CD4-positive, alpha-beta T cell treated with Interleukin-15 for 1 hour (primary cell): ENCODE measurements around the gene ZFAND6.
A peak's percentile ranks its signal among the peaks of the same experiment; 100 is the strongest.

ENCODE experiments used
- DNase-seq: peaks from one replicate; pipeline ENCODE4 v3.0.0-alpha.2; 2020

Gene ZFAND6

DNA sequence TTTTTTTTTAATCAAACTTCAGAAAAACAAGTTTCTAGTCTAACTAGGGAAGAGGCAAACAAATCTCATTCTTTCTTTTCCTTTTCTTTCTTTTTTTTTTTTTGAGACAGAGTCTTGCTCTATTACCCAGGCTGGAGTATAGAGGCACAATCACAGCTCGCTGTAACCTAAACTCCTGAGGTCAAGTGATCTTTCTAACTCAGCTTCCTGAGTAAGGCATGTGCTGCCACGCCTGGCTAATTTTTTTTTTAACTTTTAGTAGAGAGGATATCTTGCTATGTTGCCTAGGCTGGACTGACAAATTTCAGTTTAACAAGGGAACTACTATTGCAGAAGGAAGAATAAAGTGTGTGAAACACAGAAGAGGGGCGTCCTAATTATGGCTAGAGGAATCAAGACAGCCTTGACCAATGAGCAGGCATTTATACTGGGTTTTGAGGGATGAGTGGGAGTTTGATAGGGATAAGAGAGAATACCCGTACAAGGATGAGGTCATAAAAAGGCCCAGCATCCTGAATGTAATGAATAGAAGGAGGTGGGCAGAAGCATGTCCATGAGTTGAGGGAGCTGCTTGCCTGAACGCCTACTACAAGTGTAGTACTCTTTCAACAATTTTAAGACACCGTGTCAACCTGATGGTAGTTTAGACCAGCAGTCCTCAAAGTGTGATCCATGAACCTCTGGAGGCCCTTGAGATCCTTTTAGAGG, 6.7 kb upstream of the ZFAND6 start:
- no peak for DNase-seq

DNA sequence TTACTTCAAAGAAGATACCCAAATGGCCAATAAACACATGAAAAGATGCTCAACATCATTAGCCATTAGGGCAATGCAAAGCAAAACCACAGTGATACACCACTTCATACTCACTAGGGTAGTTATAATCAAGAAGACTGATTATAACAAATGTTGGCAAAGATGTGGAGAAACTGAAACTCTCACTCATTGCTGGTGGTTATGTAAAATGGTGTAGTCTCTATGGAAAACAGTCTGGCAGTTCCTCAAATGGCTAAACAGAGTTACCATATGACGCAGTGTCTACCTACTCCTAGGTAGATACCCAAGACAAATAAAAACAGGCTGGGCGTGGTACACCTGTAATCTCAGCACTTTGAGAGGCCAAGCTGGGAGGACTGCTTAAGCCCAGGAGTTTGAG, 3.5 kb upstream of the ZFAND6 start:
- no peak for DNase-seq

DNA sequence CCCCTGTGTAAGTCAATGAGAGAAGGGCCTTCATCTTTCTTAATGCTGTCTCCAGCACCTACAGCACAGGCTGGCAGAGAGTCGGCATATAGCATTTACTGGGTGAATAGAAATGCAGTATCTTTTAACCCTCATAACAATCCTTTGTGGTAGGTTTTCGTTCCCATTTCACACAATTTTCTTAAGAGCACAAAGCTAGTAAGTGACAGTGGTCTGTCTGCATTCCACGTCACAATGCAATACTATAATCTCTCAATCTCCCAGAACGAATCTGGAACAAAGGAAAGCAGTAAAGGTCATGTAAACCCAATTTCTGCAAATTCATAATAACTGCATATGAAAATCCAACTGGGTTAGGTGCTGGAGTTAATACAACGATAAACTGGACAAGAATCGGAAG, 1.4 kb upstream of the ZFAND6 start:
- no peak for DNase-seq

DNA sequence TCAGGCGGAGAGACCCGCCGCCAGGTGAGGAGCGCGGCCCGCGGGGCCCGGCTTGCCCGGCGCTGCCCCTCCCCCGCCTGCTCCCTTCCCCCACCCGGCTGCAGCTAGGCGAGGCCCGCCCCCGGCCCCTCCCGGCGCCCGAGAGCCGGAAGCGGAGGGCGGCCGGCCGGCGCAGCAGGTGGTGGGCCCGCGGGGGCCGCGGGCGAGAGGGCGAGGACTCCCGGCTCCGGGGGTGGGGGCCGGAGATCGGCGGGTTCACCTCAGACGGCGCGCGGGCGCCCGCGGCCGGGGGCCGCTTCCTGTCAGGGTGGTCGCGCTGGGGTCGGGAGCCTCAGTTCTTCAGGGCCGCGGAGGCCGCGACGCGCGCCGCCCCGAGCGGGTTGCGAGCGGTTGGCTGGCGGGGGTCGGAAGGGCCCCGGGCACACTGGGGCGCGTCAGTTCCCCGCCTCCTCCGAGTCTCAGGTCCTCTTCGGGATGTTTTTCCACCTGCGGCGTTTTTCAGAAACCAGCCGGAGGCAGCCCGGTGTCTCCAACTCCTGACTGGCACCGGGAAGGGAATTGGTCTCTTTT, 395 bp downstream of the ZFAND6 start:
- DNase-seq = no peak

DNA sequence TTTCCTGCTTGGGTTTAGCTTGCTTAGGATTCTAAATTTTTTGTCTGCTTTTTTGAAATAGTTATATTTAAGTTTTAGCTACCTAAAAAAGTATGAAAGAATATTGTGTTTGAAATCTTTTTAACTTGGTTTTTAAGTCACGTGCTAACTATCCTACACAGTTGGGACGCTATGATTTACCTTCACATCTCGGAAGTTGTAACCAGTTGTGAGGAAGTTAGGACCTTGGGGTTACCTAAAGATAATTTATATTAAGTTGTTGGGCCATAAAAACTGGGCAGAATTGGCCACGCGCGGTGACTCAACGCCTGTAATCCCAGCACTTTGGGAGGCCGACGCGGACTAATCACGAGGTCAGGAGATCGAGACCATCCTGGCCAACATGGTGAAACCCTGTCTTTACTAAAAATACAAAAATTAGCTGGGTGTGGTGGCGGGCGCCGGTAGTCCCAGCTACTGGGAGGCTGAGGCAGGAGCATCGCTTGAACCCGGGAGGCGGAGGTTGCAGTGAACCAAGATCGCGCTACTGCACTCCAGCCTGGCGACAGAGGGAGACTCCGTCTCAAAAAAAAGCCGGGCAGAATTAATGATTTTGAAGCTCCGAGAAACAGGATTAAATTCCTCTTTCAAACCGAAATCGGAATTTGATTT, 1.0 kb downstream of the ZFAND6 start:
- DNase-seq = peak; percentile 21

DNA sequence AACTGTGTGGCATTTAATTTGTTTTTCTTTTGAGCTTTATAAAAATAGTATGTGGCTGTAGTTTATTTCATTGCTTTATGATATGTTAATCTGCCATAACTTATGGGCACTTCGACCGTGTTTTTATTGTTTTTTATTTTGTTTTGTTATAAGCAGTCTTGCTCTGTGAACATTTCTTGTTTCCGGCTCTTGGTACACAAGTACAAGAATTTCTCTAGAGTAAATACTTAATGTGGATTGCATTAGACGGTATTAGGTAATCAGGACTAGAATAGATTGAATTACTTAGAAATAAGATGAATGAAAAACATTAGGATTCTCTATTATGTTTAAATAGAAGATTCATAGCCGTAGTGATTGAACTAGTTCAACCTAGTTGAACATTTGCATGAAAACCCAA, 2.1 kb downstream of the ZFAND6 start:
- no peak for DNase-seq

DNA sequence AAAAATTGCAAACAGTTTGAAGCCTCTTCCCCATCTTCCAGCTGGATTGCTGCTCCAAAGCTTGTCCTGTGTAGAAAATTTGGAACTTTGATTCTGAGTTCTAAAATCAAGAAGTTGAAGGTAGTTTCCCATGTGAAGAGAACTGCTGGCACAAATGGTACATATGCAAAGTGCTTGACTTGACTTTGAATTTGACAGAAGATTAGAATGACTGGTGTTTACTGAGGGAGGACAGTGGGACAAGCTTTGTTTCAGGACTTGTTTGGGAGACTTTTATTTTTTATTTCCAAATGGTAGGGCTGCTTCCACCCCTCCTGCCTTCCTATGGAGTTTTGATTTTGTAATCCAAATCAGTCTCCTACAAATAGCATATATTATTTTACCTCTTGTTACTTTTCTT, 7.4 kb downstream of the ZFAND6 start:
- no peak for DNase-seq

DNA sequence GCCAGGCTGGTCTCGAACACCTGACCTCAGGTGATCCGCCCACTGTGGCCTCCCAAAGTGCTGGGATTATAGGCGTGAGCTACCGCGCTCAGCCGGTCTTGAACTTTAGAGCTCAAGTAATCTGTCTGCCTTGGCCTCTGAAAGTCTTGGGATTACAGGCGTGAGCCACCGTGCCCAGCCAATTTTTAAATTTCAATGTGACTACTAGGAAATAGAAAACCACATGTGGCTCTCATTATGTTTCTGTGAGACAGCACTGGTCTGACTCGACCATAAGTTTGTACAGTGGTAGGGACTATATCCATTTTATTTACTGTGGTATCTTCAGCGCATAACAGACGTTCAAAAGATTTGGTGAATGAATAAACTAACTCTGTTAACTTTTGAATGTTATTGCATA, 9.1 kb downstream of the ZFAND6 start:
- DNase-seq = no peak

DNA sequence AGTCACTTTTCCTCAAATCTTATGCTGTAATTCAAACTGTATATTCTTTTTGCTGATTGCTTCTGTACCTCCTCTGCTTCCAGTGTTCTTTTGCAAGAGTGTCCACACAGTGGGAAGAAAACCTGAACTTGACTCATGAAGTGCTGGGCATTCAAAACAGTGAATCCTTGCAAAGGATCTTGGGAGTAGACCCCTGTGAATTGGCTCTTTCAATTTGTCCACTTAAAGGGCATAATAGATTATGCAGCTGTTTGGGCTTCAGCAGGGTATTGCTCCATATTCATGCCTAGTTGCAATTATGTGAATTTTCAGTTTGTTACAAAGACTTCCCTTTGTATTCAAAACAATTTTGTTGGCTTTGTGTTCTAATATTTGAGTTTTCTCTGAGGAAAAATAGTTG, 11.4 kb downstream of the ZFAND6 start:
- no peak for DNase-seq

DNA sequence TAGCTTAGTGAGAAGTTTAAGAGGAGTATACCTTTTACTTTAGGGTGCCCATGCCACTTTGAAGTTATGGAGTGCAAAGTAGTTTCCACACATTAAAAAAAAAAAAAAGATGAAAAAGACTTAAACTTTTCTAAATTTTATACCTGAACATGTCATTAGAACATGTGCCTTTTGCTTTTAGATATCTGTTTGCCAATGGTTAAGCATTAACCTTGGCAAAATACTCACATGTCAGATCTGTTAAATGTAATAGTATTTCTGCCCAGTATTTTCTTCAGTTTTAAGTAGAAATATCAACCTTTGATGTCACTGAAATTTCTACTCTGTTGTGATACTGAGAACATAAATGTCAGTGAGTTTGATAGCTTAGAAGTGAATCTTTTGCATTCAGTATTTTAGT, 12.2 kb downstream of the ZFAND6 start:
- no peak for DNase-seq

DNA sequence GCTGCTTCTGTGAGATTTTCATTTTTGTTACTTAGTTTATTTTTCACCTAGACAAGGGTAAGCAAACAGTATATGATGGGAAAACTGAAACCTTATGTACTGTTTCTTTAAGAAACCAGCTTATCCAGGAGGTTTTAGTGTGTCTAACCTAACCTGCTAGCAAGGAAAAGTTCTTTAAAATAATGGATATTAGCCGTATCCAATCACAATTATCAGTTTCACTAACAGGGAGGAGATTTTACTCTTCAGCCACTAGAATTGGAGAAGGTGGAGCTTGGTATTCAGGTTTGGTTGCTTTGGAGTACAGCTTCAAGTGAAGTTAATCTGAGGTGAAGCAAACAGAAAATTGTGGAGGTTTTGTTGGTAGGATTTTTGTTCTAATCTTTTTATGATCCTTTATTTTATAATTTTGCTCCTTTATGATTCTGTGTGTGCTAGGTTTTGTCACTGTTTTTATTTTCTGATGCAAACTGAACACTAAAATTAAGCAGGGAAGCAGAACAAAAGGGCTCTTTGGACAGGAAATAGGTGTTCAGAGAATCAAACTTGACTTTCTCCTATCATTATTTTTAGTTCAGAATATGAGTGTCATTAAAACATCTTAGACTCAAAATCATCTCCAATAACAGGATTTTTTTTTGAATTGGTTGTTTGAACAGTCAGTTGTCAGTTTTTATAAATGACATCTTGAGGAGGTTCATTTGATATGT, 13.0 kb downstream of the ZFAND6 start:
- DNase-seq = no peak

DNA sequence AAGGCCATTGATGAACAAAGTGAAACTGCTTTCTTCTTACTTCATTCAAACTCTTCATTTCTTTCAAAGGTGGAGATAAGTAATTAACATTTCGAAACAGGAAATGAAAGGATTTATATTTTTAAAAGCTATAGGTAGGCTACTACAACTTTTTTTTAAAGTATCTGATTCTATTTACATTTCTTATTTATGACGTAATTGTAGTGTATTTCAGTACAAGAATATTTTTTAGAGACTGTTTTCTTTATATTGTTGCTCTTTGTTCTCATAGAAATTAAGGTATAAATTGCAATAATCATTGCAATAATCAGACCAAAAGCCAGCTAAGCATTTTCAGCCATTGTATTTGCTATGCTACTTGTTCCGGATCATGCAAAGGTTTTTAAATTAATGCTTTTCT, 13.7 kb downstream of the ZFAND6 start:
- no peak for DNase-seq

DNA sequence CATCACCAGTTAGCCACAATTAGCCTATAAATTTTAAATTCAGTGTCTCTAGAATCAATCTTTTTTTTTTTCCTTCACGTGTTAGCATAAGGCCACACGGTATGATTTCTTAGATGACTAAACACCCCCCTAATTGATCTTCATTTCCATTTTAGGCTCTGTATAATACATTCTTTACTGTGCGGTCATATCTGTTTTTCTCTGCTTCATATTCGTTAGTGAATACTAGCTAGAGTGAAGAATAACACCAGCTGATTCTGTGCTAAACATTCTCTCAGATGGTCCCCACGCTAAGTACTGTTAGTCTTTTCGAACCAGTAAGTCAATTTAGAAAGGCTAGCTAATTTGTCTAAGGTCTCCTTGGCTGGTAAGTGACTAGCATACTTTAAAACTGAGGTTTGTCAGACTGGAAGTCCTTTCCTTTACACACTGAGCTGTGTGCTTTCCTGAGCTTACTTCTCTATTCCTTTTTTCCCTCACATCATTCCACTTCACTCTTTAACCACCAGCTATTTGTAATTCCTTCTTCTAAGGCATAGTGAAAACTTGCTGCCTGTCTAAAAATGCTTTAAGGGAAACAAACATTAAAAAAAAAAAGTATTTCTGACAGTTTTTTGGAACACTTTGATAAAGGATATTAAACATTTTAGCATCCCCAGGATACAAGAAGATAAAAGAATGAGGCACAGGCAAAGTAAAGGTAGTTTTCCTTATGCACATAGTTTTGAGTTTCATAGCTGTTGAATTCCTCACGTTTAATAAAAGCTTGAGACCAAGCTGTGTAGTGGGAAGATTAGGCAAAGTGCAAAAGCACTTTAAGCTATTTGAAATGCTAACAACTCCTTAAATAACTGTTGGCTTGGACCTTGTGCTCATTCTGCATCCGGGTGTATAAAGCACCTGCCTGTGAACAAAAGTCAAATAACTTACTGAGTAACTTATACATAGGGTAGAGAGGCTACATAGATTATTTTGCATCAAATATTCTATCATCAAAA, 17.1 kb downstream of the ZFAND6 start:
- DNase-seq = no peak

DNA sequence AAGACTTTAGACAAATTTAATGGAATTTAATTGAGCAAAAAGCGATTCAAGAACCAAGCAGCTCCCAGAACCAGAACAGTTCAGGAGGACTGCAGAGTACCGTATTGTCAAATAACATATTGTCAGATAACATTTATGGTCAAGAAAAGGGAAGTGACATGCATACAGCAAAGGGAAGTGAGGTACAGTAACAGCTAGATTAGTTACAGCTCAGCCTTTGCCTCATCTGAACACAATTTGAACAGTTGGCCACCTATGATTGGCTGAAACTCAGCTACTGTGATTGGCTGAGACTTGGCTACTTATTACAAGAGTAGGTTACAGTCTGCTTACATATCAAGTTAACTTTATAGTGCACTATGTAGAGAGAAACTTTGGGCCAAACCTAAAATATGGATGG, 21.9 kb downstream of the ZFAND6 start:
- DNase-seq = peak; percentile 28

DNA sequence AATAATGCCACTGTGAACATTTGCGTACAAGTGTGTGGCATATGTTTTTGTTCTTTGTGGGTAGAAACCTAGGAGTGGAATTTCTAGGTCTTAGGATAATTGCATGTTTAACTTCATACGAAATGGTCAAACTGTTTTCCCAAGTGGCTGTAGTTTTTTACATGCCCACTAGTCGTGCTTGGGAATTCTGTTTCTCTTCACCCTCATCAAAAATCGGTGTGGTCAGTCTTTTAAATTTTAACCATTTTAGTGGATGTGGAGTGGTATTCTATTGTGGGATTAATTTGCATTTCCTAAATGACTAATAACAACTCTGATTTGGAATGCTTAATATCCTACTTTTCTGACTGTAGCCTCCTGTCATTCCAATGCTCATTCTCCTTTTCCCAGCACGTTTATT, 27.6 kb downstream of the ZFAND6 start:
- DNase-seq = no peak

DNA sequence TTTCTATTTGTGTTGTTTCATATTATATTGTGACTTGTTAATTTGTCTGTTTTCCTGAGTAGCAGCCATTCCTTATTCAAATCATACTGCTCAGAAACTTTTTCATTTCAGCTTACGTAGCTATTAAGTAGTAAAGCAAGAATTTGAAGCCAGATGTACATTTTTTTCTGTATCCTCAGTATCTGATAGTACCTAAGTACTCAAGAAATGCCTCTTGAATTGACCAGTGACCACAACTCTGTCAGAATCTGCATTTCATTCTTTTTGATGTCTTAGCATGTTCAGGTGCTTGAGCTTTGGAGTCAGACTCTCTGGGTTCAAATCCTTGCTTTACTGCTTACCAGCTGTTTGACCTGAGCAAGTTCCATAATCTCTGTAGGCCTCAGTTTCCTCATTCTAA, 30.6 kb downstream of the ZFAND6 start:
- DNase-seq = no peak

DNA sequence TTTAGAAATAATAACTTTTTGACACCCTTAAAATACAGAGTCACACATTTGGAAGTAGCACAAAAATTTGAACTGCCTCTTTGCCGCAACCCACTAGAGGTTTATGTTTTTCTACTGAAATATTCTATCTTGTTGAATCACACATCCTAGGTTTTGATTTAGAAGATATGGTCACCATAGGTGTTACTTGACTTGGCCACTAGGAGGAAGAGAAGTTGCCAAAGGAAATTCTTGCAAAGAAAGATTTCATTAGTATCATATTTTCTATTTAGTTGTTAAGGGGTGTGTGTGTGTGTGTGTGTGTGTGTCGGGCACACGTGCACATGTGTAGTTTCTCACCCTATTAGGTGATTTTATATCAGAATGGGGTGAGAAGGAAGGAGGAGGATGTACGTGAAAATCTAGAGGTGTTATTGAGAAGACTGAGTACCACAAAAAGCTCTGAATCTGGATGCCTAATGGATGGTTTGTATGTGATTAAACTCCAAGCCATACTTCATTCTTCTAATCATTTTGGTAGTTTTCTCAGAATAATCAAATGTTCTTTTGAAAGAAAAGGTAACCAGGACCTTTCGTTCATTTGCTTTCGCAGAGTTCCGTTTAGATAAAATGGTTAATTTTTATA, 31.5 kb downstream of the ZFAND6 start:
- no peak for DNase-seq

DNA sequence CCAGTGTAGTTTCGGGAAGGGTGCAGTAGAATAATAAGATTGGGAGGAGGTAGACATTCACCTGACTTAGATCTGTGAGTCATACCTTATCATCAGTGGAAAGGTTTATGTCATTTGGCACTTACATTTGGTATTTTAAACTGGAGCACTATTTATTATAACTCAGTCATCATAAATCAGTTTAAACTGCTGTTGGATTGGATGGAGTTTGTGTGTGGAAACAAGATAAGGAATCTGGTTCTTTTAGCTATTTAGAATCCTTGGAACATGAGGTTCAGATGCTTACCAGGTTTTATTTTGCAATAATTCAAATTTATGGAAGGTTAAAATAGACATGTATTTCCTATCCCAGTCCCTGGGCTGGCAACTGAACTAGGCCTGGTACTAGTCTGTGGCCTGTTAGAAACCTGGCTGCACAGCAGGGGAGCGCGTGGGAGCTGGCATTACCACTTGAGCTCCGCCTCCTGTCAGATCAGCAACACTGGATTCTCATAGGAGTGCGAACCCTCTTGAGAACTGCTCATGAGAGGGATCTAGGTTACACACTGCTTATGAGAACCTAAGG, 34.5 kb downstream of the ZFAND6 start:
- no peak for DNase-seq

DNA sequence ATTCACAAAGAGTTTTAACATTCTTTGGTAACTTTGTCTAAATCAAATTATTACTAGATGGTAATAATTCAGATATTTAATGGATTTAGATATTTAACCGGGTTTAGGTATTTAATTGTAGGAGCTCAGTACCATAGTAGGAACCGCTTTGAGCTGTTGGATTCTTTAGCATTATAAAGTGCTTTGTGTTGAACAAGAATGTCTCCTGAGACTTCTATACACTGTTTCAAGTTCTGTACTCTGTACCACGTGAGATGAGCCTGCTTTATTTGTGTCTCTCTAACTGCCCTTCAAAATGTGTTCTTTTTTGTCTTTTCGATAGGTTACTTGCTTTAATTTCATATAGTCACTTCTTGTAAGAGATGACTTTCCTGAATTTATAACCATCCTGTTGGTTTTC, 36.0 kb downstream of the ZFAND6 start:
- no peak for DNase-seq

DNA sequence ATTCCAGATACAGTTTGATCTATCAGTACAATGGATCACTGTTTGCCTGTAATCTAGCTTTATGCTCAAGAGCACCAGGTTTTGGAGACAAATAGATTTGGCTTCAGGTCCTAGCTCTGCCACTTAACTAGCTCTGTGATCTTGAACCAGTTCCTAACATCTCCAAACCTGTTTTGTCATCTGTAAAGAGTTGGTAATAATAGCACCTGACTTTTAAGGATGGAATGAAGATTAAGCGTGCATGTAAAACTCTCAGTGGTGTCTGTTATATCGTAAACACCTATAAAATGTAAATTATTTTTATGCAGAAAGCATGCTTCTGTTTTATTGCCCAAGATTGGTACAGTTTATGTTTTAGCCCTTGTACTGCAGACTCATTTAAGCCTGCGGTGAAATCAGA, 36.5 kb downstream of the ZFAND6 start:
- no peak for DNase-seq

DNA sequence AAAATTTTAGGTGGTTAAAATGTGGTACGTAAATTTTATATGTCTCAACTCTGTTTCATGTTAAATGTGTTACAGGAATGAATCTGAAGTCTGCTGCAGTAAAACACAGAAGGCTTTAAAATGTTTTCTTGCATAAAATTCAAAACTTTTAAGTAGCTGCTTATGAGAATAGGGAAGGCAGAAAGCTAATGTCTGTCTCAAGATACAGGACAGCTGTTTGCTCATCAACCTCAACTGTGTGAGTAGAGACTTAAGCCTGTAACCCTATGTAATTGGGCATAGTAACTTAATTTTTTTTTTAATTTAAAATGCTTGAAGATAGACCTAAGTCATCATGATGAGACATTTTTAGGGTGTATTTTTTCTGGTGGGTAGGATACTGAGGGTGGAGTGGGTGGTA, 38.9 kb downstream of the ZFAND6 start:
- DNase-seq = no peak

DNA sequence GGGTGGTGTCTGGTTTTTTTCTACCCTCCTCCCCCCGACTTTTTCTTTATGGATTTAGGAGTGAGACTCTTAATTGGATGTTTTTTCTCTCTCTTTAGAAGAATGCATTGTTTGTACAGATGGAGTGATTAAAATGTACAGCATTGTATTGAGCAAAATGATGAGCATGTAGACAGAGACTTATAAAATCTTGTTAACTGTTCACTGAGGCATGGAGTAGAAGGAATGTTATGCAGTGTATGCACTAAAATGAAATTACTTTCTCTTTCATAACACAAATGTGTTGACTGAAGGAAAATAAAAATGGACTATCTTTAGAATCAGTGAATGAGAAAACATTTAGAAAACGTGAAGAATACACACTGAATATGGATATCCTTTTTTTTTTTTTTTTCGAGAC, 39.8 kb downstream of the ZFAND6 start:
- no peak for DNase-seq
